BLaER1 treated with 17β-estradiol and CSF1 and Interleukin-3, amounts not matched to agents 10 nM and 100 nM (cell line): ENCODE results near the gene EPB41L4B.

Experiments used
- H3K27ac ChIP-seq, 11 experiments: shearing (Covaris generic); formaldehyde crosslinking; 2 replicates each; pipeline ENCODE4 v1.8.1; 2022
- H3K27me3 ChIP-seq, 11 experiments: shearing (Covaris generic); formaldehyde crosslinking; 2 replicates each; pipeline ENCODE4 v1.8.1; 2022
- H3K36me3 ChIP-seq, 11 experiments: shearing (Covaris generic); formaldehyde crosslinking; 2 replicates each; pipeline ENCODE4 v1.8.1; 2022
- H3K4me1 ChIP-seq, 10 experiments: shearing (Covaris generic); formaldehyde crosslinking; 2 replicates each; pipeline ENCODE4 v1.8.1; 2022
- H3K4me2 ChIP-seq, 11 experiments: shearing (Covaris generic); formaldehyde crosslinking; 2 replicates each; pipeline ENCODE4 v1.8.1; 2022
- H3K4me3 ChIP-seq, 10 experiments: shearing (Covaris generic); formaldehyde crosslinking; 2 replicates each; pipeline ENCODE4 v1.8.1; 2022
- H3K9ac ChIP-seq, 11 experiments: shearing (Covaris generic); formaldehyde crosslinking; 2 replicates each; pipeline ENCODE4 v1.8.1; 2022
- H3K9me3 ChIP-seq, 11 experiments: shearing (Covaris generic); formaldehyde crosslinking; replicated peaks in 1 of 11; 2 replicates each; pipeline ENCODE4 v1.8.1; 2022
- H4K20me1 ChIP-seq, 11 experiments: shearing (Covaris generic); formaldehyde crosslinking; 2 replicates each; pipeline ENCODE4 v1.8.1; 2022
- Cebpa-rat ChIP-seq, 11 experiments: shearing (Covaris generic); IDR thresholded peaks; 2 replicates each; pipeline ENCODE4 v1.8.1; 2022

EPB41L4B gene

GRCh38 chr9:109182550-109182939, 138.3 kb downstream of the EPB41L4B start:
- Histone ChIP-seq H3K4me2 (no peak overlapping the region), H3K27me3 (no peaks in the 10 kb centered on the region), H3K36me3 (no peaks in the 10 kb centered on the region), H3K9ac (no peak overlapping the region), H3K4me3 (no peak overlapping the region), H4K20me1 (no peaks in the 10 kb centered on the region), H3K9me3 (no peaks in the 10 kb centered on the region), H3K27ac (no peak overlapping the region), H3K4me1 (peaks cover 0 to 10% (median 2%) of the 10 kb centered on the region in 10 experiments; a peak in 4 of 20 replicates)
- TF ChIP-seq Cebpa-rat (IDR thresholded peaks at IDR 0.05) = no peak

- Histone ChIP-seq H3K9ac (no peak overlapping the region), H3K27ac (no peak overlapping the region), H3K4me2 (no peak overlapping the region)
These were observed 139.6 kb downstream of the EPB41L4B start for GRCh38 chr9:109181284-109181683.

GRCh38 chr9:109179801-109180523, 140.9 kb downstream of the EPB41L4B start:
- Histone ChIP-seq H3K9ac (no peak overlapping the region), H4K20me1 (no peaks in the 10 kb centered on the region), H3K27ac (no peak overlapping the region), H3K27me3 (no peaks in the 10 kb centered on the region), H3K4me1 (no peaks in the 10 kb centered on the region), H3K36me3 (no peaks in the 10 kb centered on the region), H3K9me3 (no peaks in the 10 kb centered on the region), H3K4me3 (no peak overlapping the region), H3K4me2 (no peak overlapping the region)
- no peak for TF ChIP-seq Cebpa-rat (IDR thresholded peaks at IDR 0.05)

More at GRCh38 chr9:109181284-109181683, 139.6 kb downstream of the EPB41L4B start:
- Histone ChIP-seq H3K27me3 (no peaks in the 10 kb centered on the region), H4K20me1 (no peaks in the 10 kb centered on the region), H3K4me1 (peaks cover 0 to 4% (median 0%) of the 10 kb centered on the region in 10 experiments; a peak in 1 of 20 replicates), H3K9me3 (no peaks in the 10 kb centered on the region), H3K4me3 (no peak overlapping the region), H3K36me3 (no peaks in the 10 kb centered on the region)
- no peak for TF ChIP-seq Cebpa-rat (IDR thresholded peaks at IDR 0.05)

GRCh38 chr9:109176963-109177362, 143.9 kb downstream of the EPB41L4B start:
- no peak for TF ChIP-seq Cebpa-rat (IDR thresholded peaks at IDR 0.05)
- Histone ChIP-seq H3K4me3 (no peak overlapping the region), H3K36me3 (no peaks in the 10 kb centered on the region)

GRCh38 chr9:109176386-109176785, 144.5 kb downstream of the EPB41L4B start:
- Histone ChIP-seq H3K27ac (no peak overlapping the region), H3K4me3 (no peak overlapping the region)

More at GRCh38 chr9:109176963-109177362, 143.9 kb downstream of the EPB41L4B start:
- H3K9me3 ChIP-seq = no peaks in the 10 kb centered on the region
- H3K9ac ChIP-seq = no peak overlapping the region
- H3K4me2 ChIP-seq = no peak overlapping the region
- no peak overlapping the region for H3K27ac ChIP-seq
- no peaks in the 10 kb centered on the region for H3K27me3 ChIP-seq
- peaks cover 0 to 4% (median 3%) of the 10 kb centered on the region in 10 experiments; a peak in 13 of 20 replicates for H3K4me1 ChIP-seq
- H4K20me1 ChIP-seq = no peaks in the 10 kb centered on the region

GRCh38 chr9:109172935-109173334, 147.9 kb downstream of the EPB41L4B start:
- TF ChIP-seq Cebpa-rat (IDR thresholded peaks at IDR 0.05) = no peak
- Histone ChIP-seq H3K27me3 (no peaks in the 10 kb centered on the region), H3K27ac (no peak overlapping the region), H3K36me3 (no peaks in the 10 kb centered on the region), H3K9ac (no peak overlapping the region), H3K4me3 (no peak overlapping the region), H3K4me1 (peaks cover 0 to 9% (median 7%) of the 10 kb centered on the region in 10 experiments; a peak in 13 of 20 replicates), H3K4me2 (no peak overlapping the region), H3K9me3 (no peaks in the 10 kb centered on the region), H4K20me1 (no peaks in the 10 kb centered on the region)

More at GRCh38 chr9:109176386-109176785, 144.5 kb downstream of the EPB41L4B start:
- peaks cover 0 to 9% (median 7%) of the 10 kb centered on the region in 10 experiments; a peak in 13 of 20 replicates for H3K4me1 ChIP-seq
- H4K20me1 ChIP-seq = no peaks in the 10 kb centered on the region
- no peak for TF ChIP-seq Cebpa-rat (IDR thresholded peaks at IDR 0.05)
- H3K9ac ChIP-seq = no peak overlapping the region
- no peaks in the 10 kb centered on the region for H3K27me3 ChIP-seq
- no peak overlapping the region for H3K4me2 ChIP-seq
- no peaks in the 10 kb centered on the region for H3K9me3 ChIP-seq
- no peaks in the 10 kb centered on the region for H3K36me3 ChIP-seq

GRCh38 chr9:109171926-109172325, 148.9 kb downstream of the EPB41L4B start:
- Histone ChIP-seq H3K36me3 (no peaks in the 10 kb centered on the region), H3K27ac (no peak overlapping the region), H3K27me3 (no peaks in the 10 kb centered on the region), H4K20me1 (no peaks in the 10 kb centered on the region), H3K9ac (no peak overlapping the region), H3K9me3 (peaks cover 0 to 8% (median 0%) of the 10 kb centered on the region in 11 experiments; a peak in 4 of 22 replicates), H3K4me2 (peak overlapping the region in 9 of 11 experiments; percentile 11 to 46 (median 33); a peak in 11 of 22 replicates), H3K4me1 (peaks cover 0 to 9% (median 7%) of the 10 kb centered on the region in 10 experiments; a peak in 13 of 20 replicates), H3K4me3 (no peak overlapping the region)
- no peak for TF ChIP-seq Cebpa-rat (IDR thresholded peaks at IDR 0.05)

- Histone ChIP-seq H3K4me2 (no peak overlapping the region), H3K27me3 (no peaks in the 10 kb centered on the region), H3K27ac (no peak overlapping the region), H3K4me1 (peaks cover 8 to 18% (median 11%) of the 10 kb centered on the region in 10 experiments; a peak in 17 of 20 replicates), H3K36me3 (no peaks in the 10 kb centered on the region), H3K9ac (no peak overlapping the region), H4K20me1 (no peaks in the 10 kb centered on the region), H3K4me3 (no peak overlapping the region), H3K9me3 (peaks cover 0 to 25% (median 11%) of the 10 kb centered on the region in 11 experiments; a peak in 13 of 22 replicates)
- TF ChIP-seq Cebpa-rat (IDR thresholded peaks at IDR 0.05) = no peak
These were observed 152.7 kb downstream of the EPB41L4B start for GRCh38 chr9:109168170-109168569.

GRCh38 chr9:109167716-109168115, 153.1 kb downstream of the EPB41L4B start:
- Histone ChIP-seq H3K4me2 (no peak overlapping the region), H3K4me3 (no peak overlapping the region), H3K4me1 (peaks cover 8 to 18% (median 11%) of the 10 kb centered on the region in 10 experiments; a peak in 17 of 20 replicates), H3K9me3 (peaks cover 0 to 25% (median 11%) of the 10 kb centered on the region in 11 experiments; a peak in 13 of 22 replicates), H3K27ac (no peak overlapping the region), H3K36me3 (no peaks in the 10 kb centered on the region), H3K9ac (no peak overlapping the region), H3K27me3 (no peaks in the 10 kb centered on the region), H4K20me1 (no peaks in the 10 kb centered on the region)
- no peak for TF ChIP-seq Cebpa-rat (IDR thresholded peaks at IDR 0.05)
